Hepatocyte (in vitro differentiated cells): ENCODE results near the gene MGST3. TPM values are rescaled to one million over a fixed set of nuclear protein-coding genes. Genes with fewer than 3 reads are reported as not detected.
"Not testable (repeated sequence)": the region's sequence is repeated elsewhere in the genome, so short reads cannot be mapped to it uniquely, and the experiment has no call there.

Experiments
- DNase-seq: peaks from one replicate; pipeline ENCODE4 v3.0.0-alpha.2; 2016; ENCODE audit warnings: low spot score
- H2AFZ ChIP-seq: fragments of 200-600 bp; sonication (generic); 2 replicates; pipeline ENCODE4 v1.6.0; 2016; ENCODE audit warnings: antibody characterized with exemption, mild to moderate bottlenecking
- H3K27ac ChIP-seq: fragments of 200-600 bp; sonication (generic); 2 replicates; pipeline ENCODE4 v1.5.1; 2016; ENCODE audit warnings: mild to moderate bottlenecking
- H3K27me3 ChIP-seq: fragments of 200-600 bp; sonication (generic); 2 replicates; pipeline ENCODE4 v1.6.1; 2016
- H3K36me3 ChIP-seq: fragments of 200-600 bp; sonication (generic); replicated peaks from 2 replicates; pipeline ENCODE4 v1.5.1; 2016; ENCODE audit warnings: low read depth; ENCODE audit not compliant: insufficient read depth
- H3K4me1 ChIP-seq: fragments of 200-600 bp; sonication (generic); 2 replicates; pipeline ENCODE4 v1.5.1; 2016; ENCODE audit warnings: mild to moderate bottlenecking, moderate library complexity; ENCODE audit not compliant: insufficient read depth
- H3K4me2 ChIP-seq: fragments of 200-600 bp; sonication (generic); 2 replicates; pipeline ENCODE4 v1.6.0; 2016
- H3K4me3 ChIP-seq: fragments of 200-600 bp; sonication (generic); 2 replicates; pipeline ENCODE4 v1.5.1; 2016; ENCODE audit warnings: mild to moderate bottlenecking
- H3K79me2 ChIP-seq: fragments of 200-600 bp; sonication (generic); 2 replicates; pipeline ENCODE4 v1.6.0; 2017; ENCODE audit warnings: mild to moderate bottlenecking
- H3K9me2 ChIP-seq: fragments of 200-600 bp; sonication (generic); replicated peaks from 2 replicates; pipeline ENCODE4 v1.6.0; 2017; ENCODE audit warnings: mild to moderate bottlenecking; ENCODE audit not compliant: insufficient read depth
- H3K9me3 ChIP-seq: fragments of 200-600 bp; sonication (generic); 2 replicates; pipeline ENCODE4 v1.5.1; 2016; ENCODE audit warnings: low read depth, mild to moderate bottlenecking
- H4K20me1 ChIP-seq: fragments of 200-600 bp; sonication (generic); 2 replicates; pipeline ENCODE4 v1.6.0; 2016; ENCODE audit warnings: mild to moderate bottlenecking; ENCODE audit not compliant: insufficient read depth, poor library complexity, severe bottlenecking
- CTCF ChIP-seq: fragments of 200-600 bp; sonication (generic); IDR thresholded peaks from 2 replicates; pipeline ENCODE4 v1.5.1; 2016; ENCODE audit warnings: antibody characterized with exemption, mild to moderate bottlenecking; ENCODE audit not compliant: poor library complexity
- EZH2 ChIP-seq: fragments of 200-600 bp; sonication (generic); IDR thresholded peaks from 2 replicates; pipeline ENCODE4 v1.6.1; 2016; ENCODE audit warnings: antibody characterized with exemption, mild to moderate bottlenecking, borderline replicate concordance
- EZH2phosphoT487 ChIP-seq: fragments of 200-600 bp; sonication (generic); IDR thresholded peaks from one replicate; pipeline ENCODE4 v1.6.1; 2018; ENCODE audit warnings: antibody characterized with exemption, mild to moderate bottlenecking, low read depth, moderate library complexity; ENCODE audit not compliant: unreplicated experiment, severe bottlenecking
- WGBS: methylation state at CpG from one replicate; pipeline ENCODE4 v1.1.6; 2016; ENCODE audit warnings: low lambda C conversion rate; ENCODE audit errors: missing lambda C conversion rate; 5-methylcytosine and 5-hydroxymethylcytosine counted together
- polyA plus RNA-seq: library from polyadenylated mRNA; unstranded; fragments of >200 nt; fragmentation: Nextera tagmentation; extraction: Ambion mirVana; gene quantifications from 2 replicates; pipeline ENCODE4 v1.2.1, GENCODE V29; 2016
- total RNA-seq: library from RNA; depleted of rRNA; stranded (reverse); fragments of >200 nt; gene quantifications from 2 replicates; pipeline ENCODE4 v1.2.3, GENCODE V29; 2014

The MGST3 gene
- total and polyA plus RNA-seq, 2 experiments from 2014 or later, result 188 to 470 TPM

DNA sequence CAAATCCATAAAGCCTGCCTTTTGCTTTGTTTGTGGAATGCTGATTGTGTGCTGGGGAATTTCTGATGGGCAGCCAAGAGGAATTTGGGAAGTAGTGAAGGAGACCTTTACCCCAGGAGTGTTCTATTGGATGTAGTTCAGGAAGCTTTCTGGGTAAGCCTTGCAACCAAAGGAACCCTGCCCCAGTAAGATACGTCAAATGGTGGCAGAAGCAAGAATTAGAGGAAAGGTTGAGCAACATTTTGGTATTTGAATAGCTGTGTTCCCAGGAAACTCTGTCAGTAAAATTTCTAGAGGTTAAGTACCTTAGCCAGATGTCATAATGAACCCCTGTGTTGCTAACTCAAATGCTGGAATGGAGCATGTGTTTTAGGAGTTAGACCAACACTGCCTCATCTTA is 6.4 kb downstream of the MGST3 start:
- Histone ChIP-seq H3K36me3 (no peaks in the 10 kb centered on the region), H3K9me2 (no peaks in the 10 kb centered on the region), H3K4me1 (peaks cover 27% of the 10 kb centered on the region), H3K4me2 (peak overlapping the region; percentile 14), H3K27me3 (no peaks in the 10 kb centered on the region), H4K20me1 (peaks cover 37% of the 10 kb centered on the region), H3K27ac (peak overlapping the region; percentile 38), H3K9me3 (no peaks in the 10 kb centered on the region), H2AFZ (no peak overlapping the region), H3K4me3 (no peak overlapping the region), H3K79me2 (peaks cover 96% of the 10 kb centered on the region)
- DNase-seq, result no peak
- 47% methylated on average over 1 of the region's 1 CpG for WGBS
- TF ChIP-seq CTCF (no peak), EZH2phosphoT487 (no peak), EZH2 (no peak)

- not testable (repeated sequence) for DNase-seq, H3K9me3 ChIP-seq, H3K9me2 ChIP-seq, H3K4me3 ChIP-seq, H3K27me3 ChIP-seq, H3K36me3 ChIP-seq, H2AFZ ChIP-seq
- Histone ChIP-seq H4K20me1 (peaks cover 31% of the 10 kb centered on the region), H3K27ac (peak overlapping the region; percentile 38), H3K79me2 (peaks cover 96% of the 10 kb centered on the region), H3K4me1 (peaks cover 20% of the 10 kb centered on the region), H3K4me2 (peak overlapping the region; percentile 14)
- WGBS, result 88% methylated on average over 7 of the region's 7 CpGs
Observed at GRCh38 chr1:165638211-165638610, 7.2 kb downstream of the MGST3 start.

GRCh38 chr1:165639821-165640623 is 9.0 kb downstream of the MGST3 start:
- H3K27ac ChIP-seq, result no peak overlapping the region
- H2AFZ ChIP-seq, result no peak overlapping the region
- no peak overlapping the region for H3K4me3 ChIP-seq
- TF ChIP-seq EZH2phosphoT487, result no peak
- TF ChIP-seq EZH2, result no peak
- no peak for TF ChIP-seq CTCF
- H3K9me3 ChIP-seq, result no peaks in the 10 kb centered on the region
- H3K79me2 ChIP-seq, result peaks cover 96% of the 10 kb centered on the region
- H3K36me3 ChIP-seq, result no peaks in the 10 kb centered on the region
- DNase-seq, result no peak
- H3K4me2 ChIP-seq, result no peak overlapping the region
- 100% methylated on average over 1 of the region's 1 CpG for WGBS
- H3K9me2 ChIP-seq, result no peaks in the 10 kb centered on the region
- H3K27me3 ChIP-seq, result no peaks in the 10 kb centered on the region
- peaks cover 20% of the 10 kb centered on the region for H4K20me1 ChIP-seq
- peaks cover 11% of the 10 kb centered on the region for H3K4me1 ChIP-seq

- no peaks in the 10 kb centered on the region for H3K27me3 ChIP-seq
- H3K9me3 ChIP-seq, result no peaks in the 10 kb centered on the region
- peaks cover 17% of the 10 kb centered on the region for H3K4me1 ChIP-seq
- DNase-seq, result no peak
- H3K9me2 ChIP-seq, result no peaks in the 10 kb centered on the region
- H3K27ac ChIP-seq, result no peak overlapping the region
- WGBS, result 59% methylated on average over 2 of the region's 2 CpGs
- H2AFZ ChIP-seq, result no peak overlapping the region
- TF ChIP-seq EZH2, result no peak
- no peak for TF ChIP-seq CTCF
- no peak for TF ChIP-seq EZH2phosphoT487
- H3K36me3 ChIP-seq, result no peaks in the 10 kb centered on the region
- peaks cover 13% of the 10 kb centered on the region for H4K20me1 ChIP-seq
- no peak overlapping the region for H3K4me2 ChIP-seq
- peaks cover 87% of the 10 kb centered on the region for H3K79me2 ChIP-seq
- no peak overlapping the region for H3K4me3 ChIP-seq
Observed at GRCh38 chr1:165641231-165641987, 10.4 kb downstream of the MGST3 start.
